GM21367 (cell line): ENCODE data around the gene PRKG1.

ENCODE experiments used
- ATAC-seq: cut with Tn5 transposase; IDR thresholded peaks from one replicate; pipeline ENCODE4 v1.9.1; 2021; ENCODE audit not compliant: unreplicated experiment

PRKG1 gene

GRCh38 chr10:51075873-51076229 is 1.6 kb downstream of the PRKG1 start:
- ATAC-seq: no peak

- ATAC-seq: no peak
Observed at GRCh38 chr10:51076299-51076841, 2.1 kb downstream of the PRKG1 start.

GRCh38 chr10:51077074-51077473 is 2.8 kb downstream of the PRKG1 start:
- no peak for ATAC-seq

- no peak for ATAC-seq
Observed at GRCh38 chr10:51077507-51077906, 3.2 kb downstream of the PRKG1 start.

GRCh38 chr10:51079331-51079730 is 5.0 kb downstream of the PRKG1 start:
- ATAC-seq: no peak

- no peak for ATAC-seq
Observed at GRCh38 chr10:51079766-51080165, 5.5 kb downstream of the PRKG1 start.

GRCh38 chr10:51080311-51081006 is 6.2 kb downstream of the PRKG1 start:
- no peak for ATAC-seq

GRCh38 chr10:51082857-51083256 is 8.6 kb downstream of the PRKG1 start:
- peak; percentile 46 for ATAC-seq

- ATAC-seq: no peak
Observed at GRCh38 chr10:51083356-51083853, 9.1 kb downstream of the PRKG1 start.

GRCh38 chr10:51085204-51085603 is 10.9 kb downstream of the PRKG1 start:
- no peak for ATAC-seq

GRCh38 chr10:51086710-51087109 is 12.4 kb downstream of the PRKG1 start:
- ATAC-seq: no peak

GRCh38 chr10:51087114-51087513 is 12.8 kb downstream of the PRKG1 start:
- ATAC-seq: no peak

GRCh38 chr10:51090190-51090589 is 15.9 kb downstream of the PRKG1 start:
- no peak for ATAC-seq

GRCh38 chr10:51092402-51092801 is 18.1 kb downstream of the PRKG1 start:
- ATAC-seq: no peak

- ATAC-seq: no peak
Observed at GRCh38 chr10:51095444-51095843, 21.2 kb downstream of the PRKG1 start.

GRCh38 chr10:51097546-51097945 is 23.3 kb downstream of the PRKG1 start:
- ATAC-seq: no peak

- no peak for ATAC-seq
Observed at GRCh38 chr10:51100221-51100620, 25.9 kb downstream of the PRKG1 start.

GRCh38 chr10:51103554-51104217 is 29.4 kb downstream of the PRKG1 start:
- ATAC-seq: no peak

GRCh38 chr10:51106311-51106945 is 32.1 kb downstream of the PRKG1 start:
- ATAC-seq: no peak

GRCh38 chr10:51108406-51108805 is 34.1 kb downstream of the PRKG1 start:
- no peak for ATAC-seq

GRCh38 chr10:51109801-51110533 is 35.7 kb downstream of the PRKG1 start:
- ATAC-seq: no peak
